Measurements from ENCODE around the gene PCDH17.

Gene PCDH17

GRCh38 chr13:57739543-57740190, 108.1 kb downstream of the PCDH17 start:
- no peak for DNase-seq (ENCODE audit: low read depth)

GRCh38 chr13:57740719-57741118, 109.2 kb downstream of the PCDH17 start:
- DNase-seq (ENCODE audit: low read depth): no peak

GRCh38 chr13:57748096-57748495, 116.6 kb downstream of the PCDH17 start:
- no peak for DNase-seq (ENCODE audit: low read depth)

GRCh38 chr13:57760951-57761350, 129.4 kb downstream of the PCDH17 start:
- DNase-seq (ENCODE audit: low read depth): no peak

- DNase-seq (ENCODE audit: low read depth): no peak
Observed at GRCh38 chr13:57763689-57764088, 132.1 kb downstream of the PCDH17 start.
